PFSK-1 (cell line): ENCODE results near the gene FCRL6.

ENCODE experiments used
- FOXP2 ChIP-seq: optimal IDR thresholded peaks from 2 replicates; pipeline ENCODE3; 2011; ENCODE audit warnings: borderline replicate concordance, control low read depth, inconsistent platforms; ENCODE audit not compliant: insufficient read depth; ENCODE audit errors: extremely low read length, extremely low read depth
- POLR2AphosphoS5 ChIP-seq: IDR thresholded peaks from 2 replicates; pipeline ENCODE4 v1.6.1; 2012; ENCODE audit warnings: low read depth, mild to moderate bottlenecking, control low read depth, low read length, moderate library complexity
- SIN3A ChIP-seq: IDR thresholded peaks from 2 replicates; pipeline ENCODE4 v1.6.1; 2012; ENCODE audit warnings: mild to moderate bottlenecking, low read length, moderate library complexity, borderline replicate concordance; ENCODE audit not compliant: insufficient read depth
- TAF1 ChIP-seq: IDR thresholded peaks from 2 replicates; pipeline ENCODE4 v1.6.1; 2012; ENCODE audit warnings: low read length, control low read depth, borderline replicate concordance; ENCODE audit not compliant: insufficient read depth
- TF ChIP-seq, protein P1 (sequence below), 2 experiments: IDR thresholded peaks; 2 replicates each; pipeline versions ENCODE4 v1.6.1 to v1.8.0; 2011 to 2012; ENCODE audit warnings: low read depth in 2 of 2, low read length in 2 of 2, control low read depth in 1 of 2, inconsistent platforms in 1 of 2, mild to moderate bottlenecking in 1 of 2, moderate library complexity in 1 of 2; ENCODE audit not compliant: insufficient read depth in 1 of 2

FCRL6 gene

DNA sequence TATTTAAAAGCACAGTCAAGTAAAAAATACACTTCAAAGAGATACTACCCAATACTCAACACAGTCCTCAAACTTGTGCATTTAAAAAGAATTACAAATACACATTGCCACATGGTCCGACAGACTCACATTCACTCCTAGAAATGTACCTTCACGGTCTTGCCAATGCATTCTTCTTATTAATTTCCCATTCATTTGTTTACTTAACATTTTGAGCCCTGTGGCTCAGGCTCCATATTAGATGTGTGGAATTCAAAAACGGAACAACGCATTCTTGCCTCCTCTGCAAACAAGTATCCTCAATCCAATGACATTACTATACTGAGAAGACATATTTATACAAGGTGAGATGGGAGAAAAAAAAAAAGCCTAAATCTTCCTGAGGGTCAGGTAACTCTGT lies 23.9 kb upstream of the FCRL6 start:
- no peak for TF ChIP-seq TAF1
- TF ChIP-seq POLR2AphosphoS5, result no peak

DNA sequence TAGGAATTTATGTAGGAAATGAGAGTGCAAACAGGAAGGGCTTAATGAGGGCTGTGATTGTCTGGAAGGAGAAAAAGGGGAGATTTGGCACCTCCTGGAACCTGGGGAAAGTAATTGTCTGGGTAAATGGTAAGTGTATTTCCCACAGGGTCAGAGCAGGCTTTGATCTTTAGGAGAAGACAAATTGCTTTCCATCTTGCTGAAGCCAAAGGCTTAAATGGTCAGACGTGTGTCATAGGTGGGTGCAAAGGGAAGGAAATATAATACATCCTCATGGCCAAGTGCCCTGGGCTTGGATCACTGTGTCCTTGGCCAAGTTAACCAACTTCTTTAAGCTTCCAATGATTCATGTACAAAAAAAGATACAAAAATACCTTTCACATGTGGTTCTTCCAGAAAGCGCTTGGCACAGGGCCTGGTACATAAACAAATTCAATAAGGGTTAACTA lies 22.7 kb upstream of the FCRL6 start:
- TF ChIP-seq FOXP2 (no peak), TAF1 (no peak), SIN3A (no peak), POLR2AphosphoS5 (no peak)
- TF ChIP-seq, protein P1, sequence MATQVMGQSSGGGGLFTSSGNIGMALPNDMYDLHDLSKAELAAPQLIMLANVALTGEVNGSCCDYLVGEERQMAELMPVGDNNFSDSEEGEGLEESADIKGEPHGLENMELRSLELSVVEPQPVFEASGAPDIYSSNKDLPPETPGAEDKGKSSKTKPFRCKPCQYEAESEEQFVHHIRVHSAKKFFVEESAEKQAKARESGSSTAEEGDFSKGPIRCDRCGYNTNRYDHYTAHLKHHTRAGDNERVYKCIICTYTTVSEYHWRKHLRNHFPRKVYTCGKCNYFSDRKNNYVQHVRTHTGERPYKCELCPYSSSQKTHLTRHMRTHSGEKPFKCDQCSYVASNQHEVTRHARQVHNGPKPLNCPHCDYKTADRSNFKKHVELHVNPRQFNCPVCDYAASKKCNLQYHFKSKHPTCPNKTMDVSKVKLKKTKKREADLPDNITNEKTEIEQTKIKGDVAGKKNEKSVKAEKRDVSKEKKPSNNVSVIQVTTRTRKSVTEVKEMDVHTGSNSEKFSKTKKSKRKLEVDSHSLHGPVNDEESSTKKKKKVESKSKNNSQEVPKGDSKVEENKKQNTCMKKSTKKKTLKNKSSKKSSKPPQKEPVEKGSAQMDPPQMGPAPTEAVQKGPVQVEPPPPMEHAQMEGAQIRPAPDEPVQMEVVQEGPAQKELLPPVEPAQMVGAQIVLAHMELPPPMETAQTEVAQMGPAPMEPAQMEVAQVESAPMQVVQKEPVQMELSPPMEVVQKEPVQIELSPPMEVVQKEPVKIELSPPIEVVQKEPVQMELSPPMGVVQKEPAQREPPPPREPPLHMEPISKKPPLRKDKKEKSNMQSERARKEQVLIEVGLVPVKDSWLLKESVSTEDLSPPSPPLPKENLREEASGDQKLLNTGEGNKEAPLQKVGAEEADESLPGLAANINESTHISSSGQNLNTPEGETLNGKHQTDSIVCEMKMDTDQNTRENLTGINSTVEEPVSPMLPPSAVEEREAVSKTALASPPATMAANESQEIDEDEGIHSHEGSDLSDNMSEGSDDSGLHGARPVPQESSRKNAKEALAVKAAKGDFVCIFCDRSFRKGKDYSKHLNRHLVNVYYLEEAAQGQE (IDR thresholded peaks at IDR 0.05; ENCODE audit: insufficient read depth in 1 of 2, low read depth in 2 of 2, low read length in 2 of 2), result no peak

DNA sequence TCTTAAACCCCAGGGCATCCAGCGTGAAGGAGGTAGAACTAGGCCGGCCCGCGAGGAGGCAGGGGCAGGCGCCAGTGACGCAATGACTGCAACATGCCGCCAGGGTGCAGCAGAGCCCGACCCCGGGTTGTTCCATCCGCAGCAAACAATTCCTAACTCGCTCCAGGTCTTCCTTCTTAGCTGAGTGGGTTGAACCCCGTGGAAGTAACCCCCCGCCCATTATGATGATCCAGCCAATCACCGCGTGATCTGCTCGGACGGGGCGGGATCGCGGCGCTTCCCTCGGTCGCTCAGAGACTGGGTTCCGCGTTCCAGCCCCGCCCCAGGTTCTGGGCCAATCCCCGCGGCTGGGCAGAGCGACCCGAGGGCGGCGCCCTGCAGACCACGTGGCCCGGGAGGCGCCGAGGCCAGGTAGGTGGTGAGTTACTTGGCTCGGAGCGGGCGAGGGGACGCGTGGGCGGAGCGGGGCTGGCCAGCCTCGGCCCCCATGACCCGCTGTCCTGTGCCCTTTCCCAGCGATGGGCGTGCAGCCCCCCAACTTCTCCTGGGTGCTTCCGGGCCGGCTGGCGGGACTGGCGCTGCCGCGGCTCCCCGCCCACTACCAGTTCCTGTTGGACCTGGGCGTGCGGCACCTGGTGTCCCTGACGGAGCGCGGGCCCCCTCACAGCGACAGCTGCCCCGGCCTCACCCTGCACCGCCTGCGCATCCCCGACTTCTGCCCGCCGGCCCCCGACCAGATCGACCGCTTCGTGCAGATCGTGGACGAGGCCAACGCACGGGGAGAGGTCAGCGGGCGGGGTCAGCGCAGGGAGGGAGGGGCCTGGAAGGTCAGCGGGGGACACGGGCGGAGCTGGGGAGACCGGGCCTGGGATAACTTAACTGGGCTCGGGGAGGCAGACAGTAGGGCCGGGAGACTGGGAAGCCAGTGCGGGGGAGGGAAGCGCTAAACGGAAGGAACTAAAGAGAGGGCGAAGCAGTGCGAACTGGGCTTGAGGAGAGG lies 21.3 kb upstream of the FCRL6 start, which contains the start of gene DUSP23:
DUSP23 (plus strand) TSS at position 380 of the 1,000 bp plus-strand sequence; CDS start at position 519, 139 bp downstream.
- TF ChIP-seq FOXP2 (peak; percentile 48), POLR2AphosphoS5 (no peak)

DNA sequence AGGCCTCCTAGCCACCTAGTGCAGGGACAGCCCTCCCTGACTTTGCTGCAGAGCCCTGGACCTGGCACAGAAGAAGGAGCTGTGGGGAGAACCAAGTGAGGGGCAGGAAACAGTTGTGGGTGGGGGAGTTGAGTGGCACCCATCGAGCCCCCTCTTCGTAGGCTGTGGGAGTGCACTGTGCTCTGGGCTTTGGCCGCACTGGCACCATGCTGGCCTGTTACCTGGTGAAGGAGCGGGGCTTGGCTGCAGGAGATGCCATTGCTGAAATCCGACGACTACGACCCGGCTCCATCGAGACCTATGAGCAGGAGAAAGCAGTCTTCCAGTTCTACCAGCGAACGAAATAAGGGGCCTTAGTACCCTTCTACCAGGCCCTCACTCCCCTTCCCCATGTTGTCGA lies 20.2 kb upstream of the FCRL6 start:
- TF ChIP-seq POLR2AphosphoS5 (no peak), FOXP2 (no peak), SIN3A (no peak), TAF1 (no peak)
- TF ChIP-seq, protein P1 (IDR thresholded peaks at IDR 0.05; ENCODE audit: insufficient read depth in 1 of 2, low read depth in 2 of 2, low read length in 2 of 2), result no peak

DNA sequence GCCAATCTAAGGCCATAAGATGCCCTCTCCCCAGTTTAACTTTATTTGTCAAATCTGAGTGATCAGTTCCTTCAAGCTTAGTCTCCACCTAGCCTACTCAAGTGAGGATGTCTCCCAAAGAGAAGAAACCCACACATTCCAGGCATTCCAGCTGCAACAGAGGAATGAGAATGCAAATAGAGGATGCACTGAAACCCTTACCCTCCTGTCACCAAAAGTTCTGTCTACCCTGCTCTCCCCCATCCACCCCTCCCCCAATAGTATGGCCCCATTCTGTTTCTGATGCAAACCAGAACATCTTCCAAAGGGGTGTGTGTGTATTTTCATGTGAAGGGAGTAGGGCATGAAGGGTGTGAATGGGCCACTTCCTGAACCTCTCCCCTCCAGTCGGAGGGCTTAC lies 18.4 kb upstream of the FCRL6 start:
- TF ChIP-seq, protein P1 (IDR thresholded peaks at IDR 0.05; ENCODE audit: insufficient read depth in 1 of 2, low read depth in 2 of 2, low read length in 2 of 2), result no peak
- TF ChIP-seq SIN3A (no peak), FOXP2 (no peak), TAF1 (no peak), POLR2AphosphoS5 (no peak)

DNA sequence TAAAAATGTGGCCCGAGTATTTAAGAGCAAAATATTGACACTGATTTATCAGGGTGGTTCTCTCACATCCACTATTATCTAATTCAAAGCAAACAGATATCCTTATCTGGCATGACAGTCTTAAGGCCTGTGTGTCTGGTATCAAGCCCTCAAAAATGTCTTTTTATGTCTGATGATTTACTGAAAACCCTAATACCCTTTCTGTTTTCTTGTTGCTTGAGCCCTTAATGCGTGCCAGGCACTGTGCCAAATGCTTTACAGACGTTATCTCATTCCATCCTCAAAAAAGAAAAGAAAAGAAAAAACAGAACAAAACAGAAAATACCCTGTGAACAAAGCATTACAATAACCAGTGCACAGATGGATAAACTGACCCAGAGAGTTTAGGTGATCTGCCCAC lies 15.7 kb upstream of the FCRL6 start:
- no peak for TF ChIP-seq SIN3A
- TF ChIP-seq, protein P1 (IDR thresholded peaks at IDR 0.05; ENCODE audit: insufficient read depth in 1 of 2, low read depth in 2 of 2, low read length in 2 of 2), result no peak
- no peak for TF ChIP-seq FOXP2
- no peak for TF ChIP-seq POLR2AphosphoS5
- TF ChIP-seq TAF1, result no peak
